Glutamatergic neuron (in vitro differentiated cells): ENCODE measurements around the gene TEX54. TPM values are rescaled to one million over a fixed set of nuclear protein-coding genes. Genes with fewer than 3 reads are reported as not detected.

Source experiments
- DNase-seq: peaks from one replicate; pipeline ENCODE4 v3.0.0; 2022
- H3K27ac Mint-ChIP-seq: one replicate; pipeline ENCODE4 v1.8.0; 2020; ENCODE audit warnings: mild to moderate bottlenecking, mixed read lengths, inconsistent platforms; ENCODE audit not compliant: unreplicated experiment
- H3K27me3 Mint-ChIP-seq: one replicate; pipeline ENCODE4 v1.8.0; 2020; ENCODE audit warnings: mild to moderate bottlenecking, moderate library complexity, mixed read lengths, inconsistent platforms; ENCODE audit not compliant: unreplicated experiment
- H3K36me3 Mint-ChIP-seq: one replicate; pipeline ENCODE4 v1.8.0; 2020; ENCODE audit warnings: mild to moderate bottlenecking, mixed read lengths, inconsistent platforms; ENCODE audit not compliant: unreplicated experiment
- H3K4me1 Mint-ChIP-seq: one replicate; pipeline ENCODE4 v1.8.0; 2020; ENCODE audit warnings: mild to moderate bottlenecking, low read depth, mixed read lengths, inconsistent platforms; ENCODE audit not compliant: unreplicated experiment
- H3K4me3 Mint-ChIP-seq: one replicate; pipeline ENCODE4 v1.8.0; 2020; ENCODE audit warnings: mild to moderate bottlenecking, mixed read lengths, inconsistent platforms; ENCODE audit not compliant: unreplicated experiment
- H3K9me3 Mint-ChIP-seq: one replicate; pipeline ENCODE4 v1.8.0; 2020; ENCODE audit warnings: mild to moderate bottlenecking, moderate library complexity, mixed read lengths, inconsistent platforms; ENCODE audit not compliant: unreplicated experiment
- total RNA-seq: library from RNA; stranded (reverse); fragmentation: NEBNext Ultra II Directional; extraction: Animal tissue kit (Norgen Biotek cat#: 25700); gene quantifications from one replicate; pipeline ENCODE4 v1.2.1, GENCODE V29; 2021; ENCODE audit not compliant: unreplicated experiment
- TF ChIP-seq, protein P1 (sequence below): fragments of 200-600 bp; sonication (generic); IDR thresholded peaks from one replicate; pipeline ENCODE4 v1.5.0; 2021; ENCODE audit not compliant: partially characterized antibody, unreplicated experiment

TEX54 gene
- total RNA-seq, 1 donor from 2014 or later = 1.0 TPM

- TF ChIP-seq, protein P1, sequence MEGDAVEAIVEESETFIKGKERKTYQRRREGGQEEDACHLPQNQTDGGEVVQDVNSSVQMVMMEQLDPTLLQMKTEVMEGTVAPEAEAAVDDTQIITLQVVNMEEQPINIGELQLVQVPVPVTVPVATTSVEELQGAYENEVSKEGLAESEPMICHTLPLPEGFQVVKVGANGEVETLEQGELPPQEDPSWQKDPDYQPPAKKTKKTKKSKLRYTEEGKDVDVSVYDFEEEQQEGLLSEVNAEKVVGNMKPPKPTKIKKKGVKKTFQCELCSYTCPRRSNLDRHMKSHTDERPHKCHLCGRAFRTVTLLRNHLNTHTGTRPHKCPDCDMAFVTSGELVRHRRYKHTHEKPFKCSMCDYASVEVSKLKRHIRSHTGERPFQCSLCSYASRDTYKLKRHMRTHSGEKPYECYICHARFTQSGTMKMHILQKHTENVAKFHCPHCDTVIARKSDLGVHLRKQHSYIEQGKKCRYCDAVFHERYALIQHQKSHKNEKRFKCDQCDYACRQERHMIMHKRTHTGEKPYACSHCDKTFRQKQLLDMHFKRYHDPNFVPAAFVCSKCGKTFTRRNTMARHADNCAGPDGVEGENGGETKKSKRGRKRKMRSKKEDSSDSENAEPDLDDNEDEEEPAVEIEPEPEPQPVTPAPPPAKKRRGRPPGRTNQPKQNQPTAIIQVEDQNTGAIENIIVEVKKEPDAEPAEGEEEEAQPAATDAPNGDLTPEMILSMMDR = peak; percentile 34
- peak; percentile 93 for DNase-seq
- peak within 1 kb of the TSS; percentile 87 for H3K4me3 Mint-ChIP-seq
- H3K27me3 Mint-ChIP-seq = peaks cover 2% of the 10 kb centered on the region
- H3K36me3 Mint-ChIP-seq = no peaks in the 10 kb centered on the region
- peaks cover 7% of the 10 kb centered on the region for H3K9me3 Mint-ChIP-seq
- peak within 1 kb of the TSS; percentile 84 for H3K27ac Mint-ChIP-seq
- peaks cover 7% of the 10 kb centered on the region for H3K4me1 Mint-ChIP-seq
Observed at GRCh38 chr11:62791501-62792201, 41.0 kb downstream of the TEX54 start, which contains the start of gene TMEM223. Gene TMEM223, minus strand, starts transcription at chr11:62792006. Its CDS starts 12 bp downstream, at chr11:62791994.

DNA sequence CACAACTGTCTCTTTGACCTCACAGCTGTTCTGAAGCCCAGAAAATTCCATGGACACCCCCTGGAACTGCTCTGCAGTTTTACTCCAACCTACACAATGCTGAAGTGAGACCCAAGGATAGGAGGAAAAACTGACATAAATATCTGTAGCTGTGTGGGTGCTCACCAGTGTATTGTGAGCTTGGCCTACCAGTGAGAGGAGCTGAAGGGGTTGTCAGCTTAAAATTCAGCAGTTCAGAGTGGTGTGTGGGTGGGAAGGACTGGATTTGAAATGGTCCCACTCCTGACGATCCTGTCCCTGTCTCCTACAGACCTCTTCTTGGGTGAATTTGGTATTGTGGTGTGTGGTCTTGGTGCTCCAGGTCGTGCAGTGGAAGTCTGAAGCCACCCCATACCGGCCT is 43.1 kb downstream of the TEX54 start:
- peak overlapping the region; percentile 70 for H3K27ac Mint-ChIP-seq
- DNase-seq = no peak

GRCh38 chr11:62788991-62789390 is 43.6 kb downstream of the TEX54 start:
- Mint-ChIP-seq H3K9me3 (peaks cover 3% of the 10 kb centered on the region), H3K27ac (no peak overlapping the region), H3K36me3 (no peaks in the 10 kb centered on the region), H3K4me3 (peak overlapping the region; percentile 76), H3K4me1 (peaks cover 7% of the 10 kb centered on the region), H3K27me3 (peaks cover 2% of the 10 kb centered on the region)
- TF ChIP-seq, protein P1 = no peak
- no peak for DNase-seq

More for the DNA sequence above, 43.1 kb downstream of the TEX54 start:
- H3K4me3 Mint-ChIP-seq = peak overlapping the region; percentile 76
- H3K4me1 Mint-ChIP-seq = peaks cover 7% of the 10 kb centered on the region
- peaks cover 7% of the 10 kb centered on the region for H3K9me3 Mint-ChIP-seq
- peaks cover 2% of the 10 kb centered on the region for H3K27me3 Mint-ChIP-seq
- no peaks in the 10 kb centered on the region for H3K36me3 Mint-ChIP-seq
- TF ChIP-seq, protein P1 = no peak

DNA sequence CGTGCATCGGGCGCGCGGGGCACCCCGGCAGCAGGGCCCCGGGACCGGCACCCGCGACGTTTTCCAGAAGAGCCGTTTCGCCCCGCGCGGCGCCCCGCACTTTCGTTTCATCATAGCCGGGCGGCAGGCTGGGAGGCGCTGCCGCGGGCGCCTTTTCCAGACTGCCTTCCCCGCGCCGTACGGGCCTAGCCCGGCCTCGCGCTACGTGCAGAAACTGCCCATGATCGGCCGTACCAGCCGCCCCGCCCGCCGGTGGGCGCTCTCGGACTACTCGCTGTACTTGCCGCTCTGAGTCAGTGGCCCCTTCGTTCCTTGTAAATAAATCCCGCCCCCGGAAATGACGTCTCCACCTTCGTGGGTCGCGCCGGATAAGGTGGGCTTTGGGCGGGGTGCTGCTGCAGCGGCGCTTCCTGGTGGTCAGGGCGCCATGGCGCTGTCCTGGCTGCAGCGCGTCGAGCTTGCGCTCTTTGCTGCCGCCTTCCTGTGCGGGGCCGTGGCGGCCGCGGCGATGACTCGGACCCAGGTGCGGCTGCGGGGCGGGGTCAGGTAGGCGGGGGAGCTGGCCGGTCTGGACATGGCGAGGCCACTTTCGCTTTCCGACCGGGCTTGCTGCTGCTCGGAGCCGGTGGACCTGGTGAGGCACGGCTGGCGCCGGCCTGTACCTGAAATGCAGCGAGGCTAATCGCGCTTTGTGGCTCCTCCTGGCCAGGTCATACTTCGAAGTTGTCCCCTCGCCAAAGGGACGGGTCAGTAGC is 45.5 kb downstream of the TEX54 start, which contains the start of gene TMEM179B:
TMEM179B (plus strand) TSS at position 398 of the 755 bp plus-strand sequence; CDS start at position 428, 30 bp downstream.
- DNase-seq = peak; percentile 96
- Mint-ChIP-seq H3K36me3 (no peaks in the 10 kb centered on the region), H3K27me3 (peaks cover 2% of the 10 kb centered on the region), H3K9me3 (peaks cover 2% of the 10 kb centered on the region), H3K27ac (peak within 1 kb of the TSS; percentile 87), H3K4me1 (peaks cover 5% of the 10 kb centered on the region), H3K4me3 (peak within 1 kb of the TSS; percentile 93)
- TF ChIP-seq, protein P1 = no peak
